ENCODE data around the gene LARGE2. TPM values are rescaled to one million over a fixed set of nuclear protein-coding genes. Genes with fewer than 3 reads are reported as not detected.

LARGE2 gene
- total and polyA plus RNA-seq, 2 of the 13 experiments (the other 11 are each of a cell fraction or from before 2014, with no cell fraction given) = 8.5 to 21.6 TPM

- TF ChIP-seq ZNF629 (CRISPR knock-in tag; conservative IDR thresholded peaks at IDR 0.05) (peak; percentile 70), SALL2 (CRISPR knock-in tag; IDR thresholded peaks at IDR 0.05) (no peak), MLLT10 (CRISPR knock-in tag; IDR thresholded peaks at IDR 0.05) (no peak)
- TF ChIP-seq, protein P1, sequence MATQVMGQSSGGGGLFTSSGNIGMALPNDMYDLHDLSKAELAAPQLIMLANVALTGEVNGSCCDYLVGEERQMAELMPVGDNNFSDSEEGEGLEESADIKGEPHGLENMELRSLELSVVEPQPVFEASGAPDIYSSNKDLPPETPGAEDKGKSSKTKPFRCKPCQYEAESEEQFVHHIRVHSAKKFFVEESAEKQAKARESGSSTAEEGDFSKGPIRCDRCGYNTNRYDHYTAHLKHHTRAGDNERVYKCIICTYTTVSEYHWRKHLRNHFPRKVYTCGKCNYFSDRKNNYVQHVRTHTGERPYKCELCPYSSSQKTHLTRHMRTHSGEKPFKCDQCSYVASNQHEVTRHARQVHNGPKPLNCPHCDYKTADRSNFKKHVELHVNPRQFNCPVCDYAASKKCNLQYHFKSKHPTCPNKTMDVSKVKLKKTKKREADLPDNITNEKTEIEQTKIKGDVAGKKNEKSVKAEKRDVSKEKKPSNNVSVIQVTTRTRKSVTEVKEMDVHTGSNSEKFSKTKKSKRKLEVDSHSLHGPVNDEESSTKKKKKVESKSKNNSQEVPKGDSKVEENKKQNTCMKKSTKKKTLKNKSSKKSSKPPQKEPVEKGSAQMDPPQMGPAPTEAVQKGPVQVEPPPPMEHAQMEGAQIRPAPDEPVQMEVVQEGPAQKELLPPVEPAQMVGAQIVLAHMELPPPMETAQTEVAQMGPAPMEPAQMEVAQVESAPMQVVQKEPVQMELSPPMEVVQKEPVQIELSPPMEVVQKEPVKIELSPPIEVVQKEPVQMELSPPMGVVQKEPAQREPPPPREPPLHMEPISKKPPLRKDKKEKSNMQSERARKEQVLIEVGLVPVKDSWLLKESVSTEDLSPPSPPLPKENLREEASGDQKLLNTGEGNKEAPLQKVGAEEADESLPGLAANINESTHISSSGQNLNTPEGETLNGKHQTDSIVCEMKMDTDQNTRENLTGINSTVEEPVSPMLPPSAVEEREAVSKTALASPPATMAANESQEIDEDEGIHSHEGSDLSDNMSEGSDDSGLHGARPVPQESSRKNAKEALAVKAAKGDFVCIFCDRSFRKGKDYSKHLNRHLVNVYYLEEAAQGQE (IDR thresholded peaks at IDR 0.05; ENCODE audit: borderline replicate concordance in 1 of 2, low read depth in 1 of 2, low read length in 2 of 2) = peak in 1 of 2 experiments; percentile 50; a peak in 2 of 4 replicates
- no peaks in the 10 kb centered on the region for H3K79me2 ChIP-seq (ENCODE audit: insufficient read depth, low read length)
- no peak overlapping the region for H3K9ac ChIP-seq (ENCODE audit: insufficient read depth, low read depth, low read length)
- no TSS peak for BruUV-seq (replicated peaks)
- H3K36me3 ChIP-seq (replicated peaks in 1 of 2; ENCODE audit: control insufficient read depth in 1 of 2, insufficient read depth in 2 of 2, low read length in 2 of 2) = no peaks in the 10 kb centered on the region; a peak in 1 of 5 replicates
- no peak overlapping the region for H3K27ac ChIP-seq (ENCODE audit: extremely low read length, insufficient read depth, low read length)
- intact Hi-C loops (cut with micrococcal nuclease; ENCODE audit: unreplicated experiment) = loop anchor here (5.0 kb wide), 1 partner anchor 78 kb away; the partner anchor contains the start of gene CRY2
- in situ Hi-C loops (cut with HindIII; ENCODE audit: extremely low pct_ligation_motif_present, low pct_unique_long_range_greater_than_20kb) = no loop called here
- ATAC-seq = no peak
- no peak overlapping the region for H2AFZ ChIP-seq (ENCODE audit: low read length)
- ChIA-PET POLR2A (no interaction called here), CTCF (ENCODE audit: low intra/inter-chr PET ratio, low total read pairs) (no interaction called here)
- H3K4me1 ChIP-seq (ENCODE audit: insufficient read depth, low read length) = peaks cover 34% of the 10 kb centered on the region
- no peak for DNase-seq (ENCODE audit: low spot score)
- whole genome bisulfite sequencing (ENCODE audit: low lambda C conversion rate) = 94% methylated on average over 6 of the region's 6 CpGs
- no peak overlapping the region for H3K4me3 ChIP-seq (replicated peaks in 1 of 3; ENCODE audit: insufficient read depth in 1 of 3, low read depth in 2 of 3, low read length in 3 of 3)
- no peaks in the 10 kb centered on the region for H4K20me1 ChIP-seq (ENCODE audit: insufficient read depth, low read length)
- 0 out of 5 replicates have a peak, but pooled peaks cover 0 to 1% of the 10 kb centered on the region in 2 experiments for H3K27me3 ChIP-seq (ENCODE audit: control insufficient read depth in 1 of 2, insufficient read depth in 2 of 2, low read length in 2 of 2)
- H3K9me3 ChIP-seq (ENCODE audit: low read length) = no peaks in the 10 kb centered on the region
- H3K4me2 ChIP-seq (ENCODE audit: low read depth, low read length) = no peak overlapping the region
- FAIRE-seq = no peak
These were observed 2.5 kb downstream of the LARGE2 start for GRCh38 chr11:45924927-45925326.

DNA sequence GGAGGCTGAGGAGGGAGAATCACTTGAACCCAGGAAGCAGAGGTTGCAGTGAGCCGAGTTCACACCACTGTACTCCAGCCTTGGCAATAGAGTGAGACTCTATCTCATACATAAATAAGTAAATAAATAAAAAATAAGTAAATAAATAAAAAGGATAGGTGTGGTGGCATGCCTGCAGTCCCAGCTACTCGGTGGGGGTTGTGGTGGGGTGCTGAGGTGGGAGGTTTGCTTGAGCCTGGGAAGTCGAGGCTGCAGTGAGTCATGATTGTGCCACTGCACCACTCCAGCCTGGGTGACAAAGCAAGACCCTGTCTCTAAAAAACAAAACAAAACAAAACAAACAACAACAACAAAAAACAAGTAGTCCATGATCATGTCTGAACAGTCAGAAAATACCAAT, 3.1 kb downstream of the LARGE2 start:
- DNase-seq (ENCODE audit: low spot score) = no peak
- ChIA-PET CTCF (ENCODE audit: low intra/inter-chr PET ratio, low total read pairs) (no interaction called here), POLR2A (no interaction called here)
- no peak for FAIRE-seq
- WGBS (ENCODE audit: low lambda C conversion rate) = 87% methylated on average over 3 of the region's 3 CpGs
- BruUV-seq (replicated peaks) = no TSS peak
- no peak overlapping the region for H3K27ac ChIP-seq (ENCODE audit: extremely low read length, insufficient read depth, low read length)
- in situ Hi-C loops (cut with HindIII; ENCODE audit: extremely low pct_ligation_motif_present, low pct_unique_long_range_greater_than_20kb) = no loop called here
- intact Hi-C loops (cut with micrococcal nuclease; ENCODE audit: unreplicated experiment) = no loop called here
- no peak overlapping the region for H3K4me2 ChIP-seq (ENCODE audit: low read depth, low read length)
- no peaks in the 10 kb centered on the region for H3K79me2 ChIP-seq (ENCODE audit: insufficient read depth, low read length)
- TF ChIP-seq EEA1 (CRISPR knock-in tag; IDR thresholded peaks at IDR 0.05; ENCODE audit: borderline replicate concordance) = no peak
- no peak for TF ChIP-seq REXO4 (CRISPR knock-in tag; IDR thresholded peaks at IDR 0.05; ENCODE audit: borderline replicate concordance)
- TF ChIP-seq, protein P2, sequence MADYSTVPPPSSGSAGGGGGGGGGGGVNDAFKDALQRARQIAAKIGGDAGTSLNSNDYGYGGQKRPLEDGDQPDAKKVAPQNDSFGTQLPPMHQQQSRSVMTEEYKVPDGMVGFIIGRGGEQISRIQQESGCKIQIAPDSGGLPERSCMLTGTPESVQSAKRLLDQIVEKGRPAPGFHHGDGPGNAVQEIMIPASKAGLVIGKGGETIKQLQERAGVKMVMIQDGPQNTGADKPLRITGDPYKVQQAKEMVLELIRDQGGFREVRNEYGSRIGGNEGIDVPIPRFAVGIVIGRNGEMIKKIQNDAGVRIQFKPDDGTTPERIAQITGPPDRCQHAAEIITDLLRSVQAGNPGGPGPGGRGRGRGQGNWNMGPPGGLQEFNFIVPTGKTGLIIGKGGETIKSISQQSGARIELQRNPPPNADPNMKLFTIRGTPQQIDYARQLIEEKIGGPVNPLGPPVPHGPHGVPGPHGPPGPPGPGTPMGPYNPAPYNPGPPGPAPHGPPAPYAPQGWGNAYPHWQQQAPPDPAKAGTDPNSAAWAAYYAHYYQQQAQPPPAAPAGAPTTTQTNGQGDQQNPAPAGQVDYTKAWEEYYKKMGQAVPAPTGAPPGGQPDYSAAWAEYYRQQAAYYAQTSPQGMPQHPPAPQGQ (CRISPR knock-in tag; IDR thresholded peaks at IDR 0.05; ENCODE audit: borderline replicate concordance) = no peak
- TF ChIP-seq PHB2 (IDR thresholded peaks at IDR 0.05; ENCODE audit: partially characterized antibody) = no peak
- H2AFZ ChIP-seq (ENCODE audit: low read length) = no peak overlapping the region
- 0 out of 5 replicates have a peak, but pooled peaks cover 0 to 1% of the 10 kb centered on the region in 2 experiments for H3K27me3 ChIP-seq (ENCODE audit: control insufficient read depth in 1 of 2, insufficient read depth in 2 of 2, low read length in 2 of 2)
- H4K20me1 ChIP-seq (ENCODE audit: insufficient read depth, low read length) = no peaks in the 10 kb centered on the region
- no peak overlapping the region for H3K9ac ChIP-seq (ENCODE audit: insufficient read depth, low read depth, low read length)
- no peak overlapping the region for H3K4me3 ChIP-seq (replicated peaks in 1 of 3; ENCODE audit: insufficient read depth in 1 of 3, low read depth in 2 of 3, low read length in 3 of 3)
- no peak for ATAC-seq
- no peaks in the 10 kb centered on the region; a peak in 1 of 5 replicates for H3K36me3 ChIP-seq (replicated peaks in 1 of 2; ENCODE audit: control insufficient read depth in 1 of 2, insufficient read depth in 2 of 2, low read length in 2 of 2)
- no peaks in the 10 kb centered on the region for H3K9me3 ChIP-seq (ENCODE audit: low read length)
- peaks cover 30% of the 10 kb centered on the region for H3K4me1 ChIP-seq (ENCODE audit: insufficient read depth, low read length)

Measured in HepG2 (cell line).